Hepatocyte (in vitro differentiated cells): ENCODE measurements around the gene CPSF3. TPM values are rescaled to one million over a fixed set of nuclear protein-coding genes. Genes with fewer than 3 reads are reported as not detected.

Experiments used
- DNase-seq: peaks from one replicate; pipeline ENCODE4 v3.0.0-alpha.2; 2016; ENCODE audit warnings: low spot score
- H2AFZ ChIP-seq: fragments of 200-600 bp; sonication (generic); 2 replicates; pipeline ENCODE4 v1.6.0; 2016; ENCODE audit warnings: antibody characterized with exemption, mild to moderate bottlenecking
- H3K27ac ChIP-seq: fragments of 200-600 bp; sonication (generic); 2 replicates; pipeline ENCODE4 v1.5.1; 2016; ENCODE audit warnings: mild to moderate bottlenecking
- H3K27me3 ChIP-seq: fragments of 200-600 bp; sonication (generic); 2 replicates; pipeline ENCODE4 v1.6.1; 2016
- H3K36me3 ChIP-seq: fragments of 200-600 bp; sonication (generic); replicated peaks from 2 replicates; pipeline ENCODE4 v1.5.1; 2016; ENCODE audit warnings: low read depth; ENCODE audit not compliant: insufficient read depth
- H3K4me1 ChIP-seq: fragments of 200-600 bp; sonication (generic); 2 replicates; pipeline ENCODE4 v1.5.1; 2016; ENCODE audit warnings: mild to moderate bottlenecking, moderate library complexity; ENCODE audit not compliant: insufficient read depth
- H3K4me2 ChIP-seq: fragments of 200-600 bp; sonication (generic); 2 replicates; pipeline ENCODE4 v1.6.0; 2016
- H3K4me3 ChIP-seq: fragments of 200-600 bp; sonication (generic); 2 replicates; pipeline ENCODE4 v1.5.1; 2016; ENCODE audit warnings: mild to moderate bottlenecking
- H3K79me2 ChIP-seq: fragments of 200-600 bp; sonication (generic); 2 replicates; pipeline ENCODE4 v1.6.0; 2017; ENCODE audit warnings: mild to moderate bottlenecking
- H3K9me2 ChIP-seq: fragments of 200-600 bp; sonication (generic); replicated peaks from 2 replicates; pipeline ENCODE4 v1.6.0; 2017; ENCODE audit warnings: mild to moderate bottlenecking; ENCODE audit not compliant: insufficient read depth
- H3K9me3 ChIP-seq: fragments of 200-600 bp; sonication (generic); 2 replicates; pipeline ENCODE4 v1.5.1; 2016; ENCODE audit warnings: low read depth, mild to moderate bottlenecking
- H4K20me1 ChIP-seq: fragments of 200-600 bp; sonication (generic); 2 replicates; pipeline ENCODE4 v1.6.0; 2016; ENCODE audit warnings: mild to moderate bottlenecking; ENCODE audit not compliant: insufficient read depth, poor library complexity, severe bottlenecking
- CTCF ChIP-seq: fragments of 200-600 bp; sonication (generic); IDR thresholded peaks from 2 replicates; pipeline ENCODE4 v1.5.1; 2016; ENCODE audit warnings: antibody characterized with exemption, mild to moderate bottlenecking; ENCODE audit not compliant: poor library complexity
- EZH2 ChIP-seq: fragments of 200-600 bp; sonication (generic); IDR thresholded peaks from 2 replicates; pipeline ENCODE4 v1.6.1; 2016; ENCODE audit warnings: antibody characterized with exemption, mild to moderate bottlenecking, borderline replicate concordance
- EZH2phosphoT487 ChIP-seq: fragments of 200-600 bp; sonication (generic); IDR thresholded peaks from one replicate; pipeline ENCODE4 v1.6.1; 2018; ENCODE audit warnings: antibody characterized with exemption, mild to moderate bottlenecking, low read depth, moderate library complexity; ENCODE audit not compliant: unreplicated experiment, severe bottlenecking
- WGBS: methylation state at CpG from one replicate; pipeline ENCODE4 v1.1.6; 2016; ENCODE audit warnings: low lambda C conversion rate; ENCODE audit errors: missing lambda C conversion rate; 5-methylcytosine and 5-hydroxymethylcytosine counted together
- polyA plus RNA-seq: library from polyadenylated mRNA; unstranded; fragments of >200 nt; fragmentation: Nextera tagmentation; extraction: Ambion mirVana; gene quantifications from 2 replicates; pipeline ENCODE4 v1.2.1, GENCODE V29; 2016
- total RNA-seq: library from RNA; depleted of rRNA; stranded (reverse); fragments of >200 nt; gene quantifications from 2 replicates; pipeline ENCODE4 v1.2.3, GENCODE V29; 2014

The CPSF3 gene
- total and polyA plus RNA-seq, 2 experiments from 2014 or later: 23.9 to 38.7 TPM

GRCh38 chr2:9443526-9443925 lies 20.1 kb downstream of the CPSF3 start:
- DNase-seq: no peak
- no peaks in the 10 kb centered on the region for H3K79me2 ChIP-seq
- H3K9me2 ChIP-seq: no peaks in the 10 kb centered on the region
- no peaks in the 10 kb centered on the region for H3K36me3 ChIP-seq
- no peaks in the 10 kb centered on the region for H3K4me1 ChIP-seq
- H3K27ac ChIP-seq: no peak overlapping the region
- H3K27me3 ChIP-seq: no peaks in the 10 kb centered on the region
- TF ChIP-seq EZH2phosphoT487: no peak
- TF ChIP-seq CTCF: no peak
- TF ChIP-seq EZH2: no peak
- no peak overlapping the region for H3K4me2 ChIP-seq
- H2AFZ ChIP-seq: no peak overlapping the region
- no peaks in the 10 kb centered on the region for H4K20me1 ChIP-seq
- no peaks in the 10 kb centered on the region for H3K9me3 ChIP-seq
- 96% methylated on average over 5 of the region's 5 CpGs for WGBS
- no peak overlapping the region for H3K4me3 ChIP-seq

- no peaks in the 10 kb centered on the region for H3K9me2 ChIP-seq
- no peaks in the 10 kb centered on the region for H3K9me3 ChIP-seq
- TF ChIP-seq CTCF (no peak), EZH2 (no peak), EZH2phosphoT487 (no peak)
- no peak overlapping the region for H2AFZ ChIP-seq
- no peaks in the 10 kb centered on the region for H3K4me1 ChIP-seq
- H3K79me2 ChIP-seq: no peaks in the 10 kb centered on the region
- no peaks in the 10 kb centered on the region for H3K36me3 ChIP-seq
- H3K27ac ChIP-seq: no peak overlapping the region
- H3K4me3 ChIP-seq: no peak overlapping the region
- no peak overlapping the region for H3K4me2 ChIP-seq
- H4K20me1 ChIP-seq: no peaks in the 10 kb centered on the region
- no peaks in the 10 kb centered on the region for H3K27me3 ChIP-seq
- WGBS: 89% methylated on average over 7 of the region's 7 CpGs
- no peak for DNase-seq
These were observed 21.6 kb downstream of the CPSF3 start for GRCh38 chr2:9445089-9445488.

DNA sequence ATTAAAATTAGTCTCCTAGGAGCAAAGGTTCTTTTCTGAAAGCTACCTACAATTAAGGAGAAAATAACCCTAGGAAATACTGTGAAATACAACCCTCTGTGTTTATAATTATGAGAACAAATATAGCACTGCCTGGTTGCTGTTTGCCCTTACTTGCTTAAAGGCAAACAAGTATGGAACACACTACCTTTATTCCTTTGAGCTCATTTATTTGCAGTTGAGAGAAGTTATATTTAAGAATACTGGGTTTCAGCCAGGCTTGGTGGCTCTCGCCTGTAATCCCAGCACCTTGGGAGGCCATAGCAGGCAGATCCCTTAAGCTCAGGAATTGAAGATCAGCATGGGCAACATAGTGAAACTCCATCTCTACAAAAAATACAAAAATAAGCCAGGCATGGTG lies 27.8 kb downstream of the CPSF3 start:
- H3K36me3 ChIP-seq: no peaks in the 10 kb centered on the region
- 91% methylated on average over 1 of the region's 1 CpG for WGBS
- DNase-seq: no peak

More for the DNA sequence above, 27.8 kb downstream of the CPSF3 start:
- Histone ChIP-seq H4K20me1 (no peaks in the 10 kb centered on the region), H3K4me3 (no peak overlapping the region), H2AFZ (no peak overlapping the region), H3K9me3 (no peaks in the 10 kb centered on the region), H3K9me2 (no peaks in the 10 kb centered on the region), H3K27me3 (no peaks in the 10 kb centered on the region), H3K79me2 (no peaks in the 10 kb centered on the region), H3K27ac (no peak overlapping the region), H3K4me1 (no peaks in the 10 kb centered on the region), H3K4me2 (no peak overlapping the region)
- TF ChIP-seq EZH2: no peak
- no peak for TF ChIP-seq CTCF
- TF ChIP-seq EZH2phosphoT487: no peak
